BLaER1 treated with 17β-estradiol and CSF1 and Interleukin-3, amounts not matched to agents 10 nM and 100 nM (cell line): ENCODE results near the gene CRYBG2.

ENCODE experiments used
- H3K27ac ChIP-seq, 11 experiments: shearing (Covaris generic); formaldehyde crosslinking; 2 replicates each; pipeline ENCODE4 v1.8.1; 2022
- H3K27me3 ChIP-seq, 11 experiments: shearing (Covaris generic); formaldehyde crosslinking; 2 replicates each; pipeline ENCODE4 v1.8.1; 2022
- H3K36me3 ChIP-seq, 11 experiments: shearing (Covaris generic); formaldehyde crosslinking; 2 replicates each; pipeline ENCODE4 v1.8.1; 2022
- H3K4me1 ChIP-seq, 10 experiments: shearing (Covaris generic); formaldehyde crosslinking; 2 replicates each; pipeline ENCODE4 v1.8.1; 2022
- H3K4me2 ChIP-seq, 11 experiments: shearing (Covaris generic); formaldehyde crosslinking; 2 replicates each; pipeline ENCODE4 v1.8.1; 2022
- H3K4me3 ChIP-seq, 10 experiments: shearing (Covaris generic); formaldehyde crosslinking; 2 replicates each; pipeline ENCODE4 v1.8.1; 2022
- H3K9ac ChIP-seq, 11 experiments: shearing (Covaris generic); formaldehyde crosslinking; 2 replicates each; pipeline ENCODE4 v1.8.1; 2022
- H3K9me3 ChIP-seq, 11 experiments: shearing (Covaris generic); formaldehyde crosslinking; replicated peaks in 1 of 11; 2 replicates each; pipeline ENCODE4 v1.8.1; 2022
- H4K20me1 ChIP-seq, 11 experiments: shearing (Covaris generic); formaldehyde crosslinking; 2 replicates each; pipeline ENCODE4 v1.8.1; 2022
- Cebpa-rat ChIP-seq, 11 experiments: shearing (Covaris generic); IDR thresholded peaks; 2 replicates each; pipeline ENCODE4 v1.8.1; 2022

Gene CRYBG2

GRCh38 chr1:26346274-26347033 lies 7.5 kb downstream of the CRYBG2 start:
- Histone ChIP-seq H3K4me1 (peaks cover 0 to 16% (median 10%) of the 10 kb centered on the region in 10 experiments; a peak in 14 of 20 replicates), H3K27me3 (no peaks in the 10 kb centered on the region), H3K4me2 (peak overlapping the region in 8 of 11 experiments; percentile 13 to 77 (median 48); a peak in 13 of 22 replicates), H3K9ac (no peak overlapping the region), H3K9me3 (no peaks in the 10 kb centered on the region), H4K20me1 (no peaks in the 10 kb centered on the region), H3K27ac (peak overlapping the region in 3 of 11 experiments; percentile 3 to 48 (median 19); a peak in 3 of 22 replicates), H3K4me3 (no peak overlapping the region), H3K36me3 (no peaks in the 10 kb centered on the region)
- no peak for TF ChIP-seq Cebpa-rat (IDR thresholded peaks at IDR 0.05)

DNA sequence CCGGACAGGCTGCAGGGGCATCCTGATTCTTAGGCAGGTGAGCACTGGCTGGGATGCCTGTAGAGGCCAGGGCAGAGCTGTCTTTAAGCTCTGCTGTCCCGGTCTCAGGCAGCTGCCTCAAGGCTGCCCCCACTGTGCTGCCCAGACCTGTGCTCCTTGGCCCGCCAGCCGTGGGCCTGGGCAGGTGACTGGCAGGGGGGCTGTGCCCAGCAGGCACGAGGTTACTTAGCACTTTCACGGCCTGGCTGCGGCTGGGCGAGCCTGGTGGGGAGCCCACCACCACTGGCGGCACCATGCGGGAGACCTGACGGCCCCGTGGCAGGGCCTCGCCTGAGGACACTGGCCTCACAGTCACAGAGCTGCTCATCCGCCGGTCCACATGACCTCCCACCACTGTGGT lies 8.2 kb downstream of the CRYBG2 start:
- Histone ChIP-seq H3K4me2 (peak overlapping the region in 7 of 11 experiments; percentile 13 to 77 (median 49); a peak in 10 of 22 replicates), H3K27me3 (no peaks in the 10 kb centered on the region), H3K27ac (peak overlapping the region in 3 of 11 experiments; percentile 3 to 48 (median 19); a peak in 3 of 22 replicates), H3K9me3 (no peaks in the 10 kb centered on the region), H4K20me1 (no peaks in the 10 kb centered on the region), H3K4me3 (no peak overlapping the region), H3K4me1 (peaks cover 0 to 16% (median 10%) of the 10 kb centered on the region in 10 experiments; a peak in 14 of 20 replicates), H3K36me3 (no peaks in the 10 kb centered on the region), H3K9ac (no peak overlapping the region; a peak in 1 of 22 replicates)
- no peak for TF ChIP-seq Cebpa-rat (IDR thresholded peaks at IDR 0.05)

- peaks cover 0 to 16% (median 10%) of the 10 kb centered on the region in 10 experiments; a peak in 14 of 20 replicates for H3K4me1 ChIP-seq
- H4K20me1 ChIP-seq: no peaks in the 10 kb centered on the region
- no peaks in the 10 kb centered on the region for H3K27me3 ChIP-seq
- no peak overlapping the region for H3K9ac ChIP-seq
- H3K4me2 ChIP-seq: no peak overlapping the region
- no peak overlapping the region for H3K4me3 ChIP-seq
- H3K36me3 ChIP-seq: no peaks in the 10 kb centered on the region
- H3K9me3 ChIP-seq: no peaks in the 10 kb centered on the region
- H3K27ac ChIP-seq: no peak overlapping the region
- no peak for TF ChIP-seq Cebpa-rat (IDR thresholded peaks at IDR 0.05)
These were observed 9.6 kb downstream of the CRYBG2 start for GRCh38 chr1:26344147-26344920.

DNA sequence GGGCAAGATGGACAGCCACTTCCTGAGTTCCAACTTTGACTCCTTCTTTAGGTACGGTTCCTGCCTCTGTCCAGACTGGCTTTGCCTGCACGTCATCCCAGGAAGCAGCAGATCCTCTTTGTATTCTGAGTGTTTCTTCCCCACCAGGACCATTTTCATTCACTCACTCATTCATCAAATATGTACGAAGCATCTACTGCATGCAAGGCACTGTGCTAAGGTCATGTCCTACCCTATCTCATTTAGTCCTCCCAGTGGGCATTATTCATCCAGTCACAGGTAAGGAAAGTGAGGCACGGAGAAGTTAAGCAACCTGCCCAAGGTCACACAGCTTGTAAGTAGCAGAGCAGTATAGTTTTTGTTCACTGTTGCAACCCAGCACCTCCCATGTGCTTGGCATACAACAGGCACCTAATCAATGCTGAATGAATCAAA lies 13.9 kb downstream of the CRYBG2 start:
- Histone ChIP-seq H3K36me3 (no peaks in the 10 kb centered on the region), H4K20me1 (0 out of 22 replicates have a peak, but pooled peaks cover 0 to 5% (median 0%) of the 10 kb centered on the region in 11 experiments), H3K27me3 (peaks cover 17 to 27% (median 22%) of the 10 kb centered on the region in 11 experiments), H3K4me1 (peaks cover 7 to 31% (median 26%) of the 10 kb centered on the region in 10 experiments; a peak in 18 of 20 replicates), H3K4me3 (no peak overlapping the region), H3K9ac (no peak overlapping the region), H3K9me3 (no peaks in the 10 kb centered on the region), H3K4me2 (no peak overlapping the region), H3K27ac (no peak overlapping the region)
- TF ChIP-seq Cebpa-rat (IDR thresholded peaks at IDR 0.05): no peak

DNA sequence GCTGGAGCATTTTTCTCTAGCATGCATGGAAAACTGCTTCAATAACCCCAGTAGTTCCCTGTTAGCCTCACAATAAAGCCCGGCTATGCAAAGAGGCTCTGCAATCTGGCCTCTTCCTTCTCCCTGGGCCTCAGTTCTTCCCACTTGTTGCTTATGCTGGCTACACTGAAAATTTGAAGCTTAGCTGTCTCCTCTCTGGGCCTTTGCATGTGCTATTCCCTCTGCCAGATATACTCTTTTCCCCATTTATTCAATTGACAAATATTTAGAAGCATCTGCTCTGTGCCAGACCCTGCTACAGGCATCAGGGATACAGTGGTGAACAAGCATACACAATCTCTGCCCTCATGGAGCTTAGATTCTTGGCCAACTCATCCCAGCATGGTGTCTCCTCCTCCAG lies 15.3 kb downstream of the CRYBG2 start:
- H3K36me3 ChIP-seq: no peaks in the 10 kb centered on the region
- peaks cover 7 to 31% (median 26%) of the 10 kb centered on the region in 10 experiments; a peak in 18 of 20 replicates for H3K4me1 ChIP-seq
- H4K20me1 ChIP-seq: 0 out of 22 replicates have a peak, but pooled peaks cover 0 to 5% (median 0%) of the 10 kb centered on the region in 11 experiments
- H3K27me3 ChIP-seq: peaks cover 24 to 36% (median 31%) of the 10 kb centered on the region in 11 experiments
- no peak for TF ChIP-seq Cebpa-rat (IDR thresholded peaks at IDR 0.05)
- no peak overlapping the region for H3K9ac ChIP-seq
- H3K4me2 ChIP-seq: no peak overlapping the region
- H3K27ac ChIP-seq: no peak overlapping the region
- no peak overlapping the region for H3K4me3 ChIP-seq
- H3K9me3 ChIP-seq: no peaks in the 10 kb centered on the region

- Histone ChIP-seq H4K20me1 (0 out of 22 replicates have a peak, but pooled peaks cover 0 to 5% (median 0%) of the 10 kb centered on the region in 11 experiments), H3K9me3 (no peaks in the 10 kb centered on the region), H3K27ac (no peak overlapping the region), H3K4me2 (peak overlapping the region in 8 of 11 experiments; percentile 90 to 99 (median 97); a peak in 14 of 22 replicates), H3K4me1 (peaks cover 7 to 31% (median 26%) of the 10 kb centered on the region in 10 experiments; a peak in 18 of 20 replicates), H3K9ac (no peak overlapping the region), H3K36me3 (no peaks in the 10 kb centered on the region), H3K4me3 (no peak overlapping the region), H3K27me3 (peaks cover 24 to 36% (median 31%) of the 10 kb centered on the region in 11 experiments)
- no peak for TF ChIP-seq Cebpa-rat (IDR thresholded peaks at IDR 0.05)
These were observed 16.3 kb downstream of the CRYBG2 start for GRCh38 chr1:26337625-26338024.

GRCh38 chr1:26337206-26337535 lies 16.8 kb downstream of the CRYBG2 start:
- Histone ChIP-seq H3K27ac (no peak overlapping the region), H3K9ac (peak overlapping the region in 2 of 11 experiments; percentile 63 to 70; a peak in 2 of 22 replicates), H3K27me3 (peaks cover 24 to 36% (median 31%) of the 10 kb centered on the region in 11 experiments), H4K20me1 (0 out of 22 replicates have a peak, but pooled peaks cover 0 to 5% (median 0%) of the 10 kb centered on the region in 11 experiments), H3K4me1 (peaks cover 7 to 31% (median 26%) of the 10 kb centered on the region in 10 experiments; a peak in 18 of 20 replicates), H3K9me3 (no peaks in the 10 kb centered on the region), H3K4me3 (peak overlapping the region in 2 of 10 experiments; percentile 55 to 66; a peak in 2 of 20 replicates), H3K4me2 (peak overlapping the region; percentile 90 to 99 (median 97); a peak in 20 of 22 replicates), H3K36me3 (no peaks in the 10 kb centered on the region)
- TF ChIP-seq Cebpa-rat (IDR thresholded peaks at IDR 0.05): no peak

DNA sequence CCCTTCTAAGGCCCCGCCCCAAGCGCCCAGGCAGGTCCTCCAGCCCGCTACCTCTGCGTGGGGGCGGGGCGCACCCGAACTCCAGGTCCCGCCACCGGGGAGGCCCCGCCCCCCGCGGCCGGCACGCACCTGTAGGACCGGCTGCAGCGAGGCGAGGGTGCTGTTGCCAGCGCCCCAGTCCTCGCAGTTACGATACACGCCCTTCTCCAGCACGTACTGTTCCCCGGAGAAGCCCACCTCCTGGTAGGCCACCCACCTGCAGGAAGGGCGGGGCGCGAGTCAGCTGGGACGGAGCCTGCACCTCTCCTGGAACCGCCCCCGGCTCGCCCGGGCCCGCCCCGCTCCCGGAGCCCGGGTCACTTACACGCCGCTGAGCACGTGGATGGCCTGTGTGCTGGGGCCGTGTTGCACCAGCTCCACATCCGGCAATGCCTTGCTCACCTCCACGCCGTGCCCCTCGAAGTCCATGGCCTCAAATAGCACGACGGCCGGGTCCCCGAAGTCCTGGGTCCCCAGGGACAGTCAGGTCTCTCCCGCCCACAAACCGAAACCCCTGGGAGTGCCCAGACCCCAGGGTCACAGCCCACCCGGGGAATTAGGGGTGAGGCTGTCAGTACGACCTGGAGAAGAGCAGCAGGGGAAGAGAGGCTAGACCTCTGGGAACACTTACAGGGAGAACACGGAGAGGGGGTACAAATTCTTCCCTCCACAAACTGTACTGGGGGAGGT lies 17.3 kb downstream of the CRYBG2 start:
- Histone ChIP-seq H3K27ac (peak overlapping the region in 1 of 11 experiments; percentile 33; a peak in 2 of 22 replicates), H3K4me3 (peak overlapping the region; percentile 55 to 74 (median 62)), H3K27me3 (peaks cover 24 to 36% (median 31%) of the 10 kb centered on the region in 11 experiments), H3K4me1 (peaks cover 7 to 31% (median 26%) of the 10 kb centered on the region in 10 experiments; a peak in 18 of 20 replicates), H3K9me3 (no peaks in the 10 kb centered on the region), H3K9ac (peak overlapping the region; percentile 15 to 70 (median 58); a peak in 19 of 22 replicates), H4K20me1 (0 out of 22 replicates have a peak, but pooled peaks cover 0 to 5% (median 0%) of the 10 kb centered on the region in 11 experiments), H3K36me3 (no peaks in the 10 kb centered on the region), H3K4me2 (peak overlapping the region; percentile 90 to 99 (median 97))
- TF ChIP-seq Cebpa-rat (IDR thresholded peaks at IDR 0.05): no peak
